Activated CD8-positive, alpha-beta memory T cell treated with anti-CD3 and anti-CD28 coated beads for 48 hours (primary cell): ENCODE results near the gene CCL2.

Source experiments
- DNase-seq, 3 experiments: peaks; one replicate each; pipeline ENCODE4 v3.0.0-alpha.2; 2020; ENCODE audit warnings: low read depth in 2 of 3, low spot score in 2 of 3

CCL2 gene

DNA sequence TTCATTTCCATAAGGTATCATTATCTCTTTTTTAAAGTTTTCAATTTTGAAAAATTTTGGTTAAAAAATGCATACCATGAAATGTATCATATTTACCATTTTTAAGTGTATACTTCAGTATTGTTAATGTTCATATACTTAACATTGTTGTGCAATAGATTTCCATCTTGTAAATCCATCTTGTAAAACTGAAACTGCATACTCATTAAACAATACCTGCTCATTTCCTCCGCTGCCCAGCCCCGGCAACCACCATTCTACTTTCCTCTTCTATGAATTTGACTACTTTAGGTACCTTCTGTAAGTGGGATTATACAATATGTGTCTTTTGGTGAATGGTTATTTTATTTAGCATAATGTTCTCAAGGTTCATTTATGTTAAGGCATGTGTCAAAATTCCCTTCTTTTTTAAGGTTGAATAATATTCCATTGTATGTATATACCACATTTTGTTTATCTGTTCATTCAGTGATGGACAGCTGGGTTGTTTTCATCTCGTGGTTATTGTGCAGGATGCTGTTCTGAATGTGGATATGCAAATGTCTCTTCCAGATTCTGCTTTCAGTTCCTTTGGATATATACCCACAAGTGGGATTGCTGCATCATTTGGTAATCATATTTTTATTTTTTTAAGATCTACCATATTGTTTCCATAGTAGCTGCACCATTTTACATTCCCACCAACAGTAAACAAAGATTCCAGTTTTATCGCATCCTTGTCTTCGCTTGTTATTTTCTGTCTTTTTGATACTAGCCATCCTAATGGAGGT is 6.7 kb downstream of the CCL2 start:
- DNase-seq = no peak

DNA sequence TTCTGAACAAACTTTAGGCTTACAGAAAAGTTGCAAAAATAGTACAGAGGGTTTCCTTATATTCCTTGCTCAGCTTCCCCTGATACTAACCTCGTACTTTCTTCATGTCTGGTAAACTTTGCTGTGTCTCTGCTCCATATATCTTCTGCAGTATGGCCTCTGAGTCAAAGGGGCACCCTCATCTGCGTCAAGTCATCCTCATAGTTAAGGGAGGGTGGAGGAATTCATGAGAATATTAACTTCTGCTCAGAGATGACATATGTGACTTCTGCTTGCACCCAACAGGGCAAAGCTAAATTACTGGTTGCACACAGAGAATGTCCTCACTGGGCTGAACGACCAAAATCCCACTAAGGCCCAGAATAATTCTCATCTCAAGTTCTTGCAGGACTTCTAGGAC is 10.6 kb downstream of the CCL2 start:
- no peak for DNase-seq

DNA sequence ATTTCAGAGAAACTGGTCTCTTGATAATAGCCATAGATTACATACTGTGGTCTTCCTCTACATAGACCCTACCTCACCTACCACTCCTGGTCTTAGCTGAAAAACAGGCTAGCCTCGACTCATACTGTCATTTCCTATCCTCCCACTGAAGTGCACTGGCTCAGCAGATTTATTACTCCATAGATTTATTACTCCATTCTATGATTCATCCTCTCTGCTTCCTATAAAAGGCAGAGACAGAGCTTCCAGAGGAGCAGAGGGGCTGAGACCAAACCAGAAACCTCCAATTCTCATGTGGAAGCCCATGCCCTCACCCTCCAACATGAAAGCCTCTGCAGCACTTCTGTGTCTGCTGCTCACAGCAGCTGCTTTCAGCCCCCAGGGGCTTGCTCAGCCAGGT is 14.9 kb downstream of the CCL2 start, which contains the start of gene CCL7:
Gene CCL7 (plus strand): TSS at position 253 of the 400 bp plus-strand sequence. CDS start 70 bp downstream, at position 323.
- no peak for DNase-seq

DNA sequence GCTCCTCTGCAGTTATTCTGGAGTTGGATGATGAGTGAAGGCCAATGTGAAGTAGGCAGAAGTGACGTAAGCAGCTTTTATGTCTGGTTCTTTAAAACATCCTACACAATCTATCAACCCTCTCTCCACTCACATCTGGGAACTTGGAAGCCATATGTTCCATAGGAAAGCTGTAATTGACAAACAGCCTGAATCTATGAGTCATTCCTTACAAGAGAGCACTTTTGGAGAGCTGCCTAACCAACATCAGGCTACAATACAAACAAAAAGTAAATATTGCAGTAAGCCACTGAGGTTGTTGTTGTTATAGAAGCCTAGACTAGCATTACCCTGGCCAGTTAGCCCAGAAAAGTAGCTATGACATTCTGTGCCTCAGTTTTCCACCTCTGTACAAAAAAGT is 20.8 kb downstream of the CCL2 start:
- DNase-seq = no peak

DNA sequence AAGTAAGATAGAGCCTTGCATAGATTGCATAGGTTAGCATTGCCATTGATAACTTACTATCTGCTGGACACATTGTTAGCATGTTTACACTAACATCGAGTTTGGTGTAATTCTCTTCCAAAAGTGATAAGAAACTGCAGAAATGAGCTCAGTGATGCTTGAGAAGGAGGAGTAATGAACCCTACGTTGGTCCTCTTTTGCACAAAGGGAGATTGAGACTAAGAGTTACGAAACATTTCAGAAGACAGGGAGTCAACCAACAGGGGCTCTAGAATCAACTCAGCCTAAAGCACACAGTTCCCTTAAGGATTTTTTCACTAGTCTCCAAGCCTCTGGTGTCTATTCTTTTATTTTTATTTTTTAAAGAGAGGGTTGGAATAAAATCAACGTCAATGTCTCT is 21.7 kb downstream of the CCL2 start:
- no peak for DNase-seq

DNA sequence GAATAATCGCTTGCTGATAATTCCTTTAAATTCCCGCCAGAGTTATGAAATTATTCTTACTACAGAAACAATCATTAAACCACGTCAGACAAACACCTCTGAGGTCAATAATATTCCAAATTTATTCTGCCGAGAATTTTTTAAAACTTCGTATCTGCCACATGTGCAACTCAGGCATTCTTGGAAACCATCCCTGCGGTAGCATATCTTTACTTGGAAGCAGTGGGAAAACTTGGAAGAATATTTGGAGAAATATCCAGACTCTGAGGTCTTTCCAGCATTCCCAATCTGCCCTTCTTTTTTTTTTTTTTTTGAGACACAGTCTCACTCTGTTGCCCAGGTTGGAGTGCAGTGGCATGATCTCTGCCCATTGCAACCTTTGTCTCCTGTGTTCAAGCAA is 28.5 kb downstream of the CCL2 start:
- DNase-seq = no peak

DNA sequence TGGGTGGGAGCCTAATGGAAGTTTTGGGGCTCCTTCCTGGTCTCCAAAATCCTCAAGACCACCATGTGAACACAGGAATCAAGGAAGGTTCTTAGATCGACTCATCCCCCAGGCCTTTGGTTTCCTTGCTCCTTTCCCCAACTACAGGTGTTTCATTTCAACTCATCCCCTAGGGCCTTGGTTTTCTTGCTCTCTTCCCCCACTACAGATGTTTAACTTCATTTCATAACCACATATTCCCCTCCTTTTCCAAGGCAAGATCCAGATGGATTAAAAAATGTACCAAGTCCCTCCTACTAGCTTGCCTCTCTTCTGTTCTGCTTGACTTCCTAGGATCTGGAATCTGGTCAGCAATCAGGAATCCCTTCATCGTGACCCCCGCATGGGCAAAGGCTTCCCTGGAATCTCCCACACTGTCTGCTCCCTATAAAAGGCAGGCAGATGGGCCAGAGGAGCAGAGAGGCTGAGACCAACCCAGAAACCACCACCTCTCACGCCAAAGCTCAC is 30.3 kb downstream of the CCL2 start, which contains the start of gene CCL11:
Gene CCL11 (plus strand): TSS at position 457 of the 507 bp plus-strand sequence. CDS start 67 bp downstream, outside the sequence.
- no peak for DNase-seq

DNA sequence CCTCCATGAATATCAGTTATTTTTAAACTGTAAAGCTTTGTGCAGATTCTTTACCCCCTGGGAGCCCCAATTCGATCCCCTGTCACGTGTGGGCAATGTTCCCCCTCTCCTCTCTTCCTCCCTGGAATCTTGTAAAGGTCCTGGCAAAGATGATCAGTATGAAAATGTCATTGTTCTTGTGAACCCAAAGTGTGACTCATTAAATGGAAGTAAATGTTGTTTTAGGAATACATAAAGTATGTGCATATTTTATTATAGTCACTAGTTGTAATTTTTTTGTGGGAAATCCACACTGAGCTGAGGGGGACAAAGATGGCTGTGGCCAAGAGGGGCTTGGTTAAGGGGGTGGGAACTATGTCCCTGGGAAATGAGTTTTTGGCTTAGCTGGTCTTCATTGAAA is 32.8 kb downstream of the CCL2 start:
- DNase-seq = no peak

DNA sequence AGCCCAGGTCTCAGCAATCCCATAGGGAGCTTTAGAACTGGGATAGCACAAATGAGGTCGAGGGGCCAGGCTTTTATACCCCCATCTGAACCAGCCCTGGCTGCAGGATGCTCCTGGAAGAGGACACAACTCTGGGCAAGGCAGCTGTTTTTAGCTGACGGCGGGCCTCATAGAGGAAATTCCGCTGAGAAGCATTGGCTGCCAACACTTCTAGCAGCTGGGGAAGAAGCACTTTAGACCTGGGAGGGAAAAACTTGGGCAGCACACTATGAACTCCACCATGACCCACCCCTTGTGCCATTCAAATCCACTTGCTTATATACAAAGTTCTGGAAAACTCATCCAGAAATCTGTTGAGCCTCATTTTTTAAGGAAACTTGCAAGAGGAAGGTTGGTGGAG is 35.5 kb downstream of the CCL2 start:
- no peak for DNase-seq

DNA sequence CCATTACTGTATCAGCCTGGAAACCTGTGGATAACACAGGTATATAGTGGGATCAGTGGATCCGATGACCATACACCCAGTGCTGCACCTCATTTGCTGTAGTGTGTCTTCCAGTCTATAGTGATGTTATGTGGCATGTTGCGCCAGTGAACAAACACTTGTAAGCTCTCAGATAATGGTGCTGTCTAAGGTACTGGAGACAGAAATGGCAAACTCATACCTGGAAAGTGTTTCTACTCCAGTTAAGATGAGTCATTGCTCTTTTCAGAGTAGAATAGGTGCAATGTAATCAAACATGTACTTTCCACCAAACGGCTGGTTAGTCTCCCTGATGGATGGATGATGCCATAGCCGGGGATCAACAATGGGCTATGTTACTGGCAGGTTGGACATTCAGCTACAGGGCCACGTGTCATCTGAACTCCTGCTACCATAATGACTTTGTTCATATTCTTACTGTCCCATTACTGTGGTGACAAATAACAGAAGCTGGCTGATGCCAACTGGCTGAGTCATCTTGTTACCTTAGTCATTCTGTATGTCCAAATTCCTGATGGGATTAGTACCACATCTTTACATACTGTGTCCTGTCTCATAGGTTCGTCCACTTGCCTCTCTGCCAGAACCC is 36.8 kb downstream of the CCL2 start:
- DNase-seq = no peak

DNA sequence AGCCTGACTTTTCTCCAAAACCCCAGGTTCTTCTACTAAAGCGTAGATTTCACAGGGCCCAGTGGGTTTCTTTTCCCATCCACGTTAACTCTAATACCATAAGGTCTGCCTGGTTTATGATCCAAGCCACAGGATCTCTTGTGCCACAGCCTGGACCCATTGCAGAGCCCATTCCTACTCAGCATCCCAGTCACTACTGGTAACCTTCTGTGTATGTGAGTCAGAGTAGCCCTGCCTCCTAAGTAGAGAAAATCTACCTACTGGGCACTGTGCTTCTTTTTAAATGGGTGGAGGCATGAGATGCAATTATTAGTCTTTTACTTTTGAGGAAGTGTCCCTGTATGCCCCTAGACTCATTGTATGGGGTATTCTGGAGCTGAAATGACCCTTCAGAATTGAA is 43.9 kb downstream of the CCL2 start:
- no peak for DNase-seq

DNA sequence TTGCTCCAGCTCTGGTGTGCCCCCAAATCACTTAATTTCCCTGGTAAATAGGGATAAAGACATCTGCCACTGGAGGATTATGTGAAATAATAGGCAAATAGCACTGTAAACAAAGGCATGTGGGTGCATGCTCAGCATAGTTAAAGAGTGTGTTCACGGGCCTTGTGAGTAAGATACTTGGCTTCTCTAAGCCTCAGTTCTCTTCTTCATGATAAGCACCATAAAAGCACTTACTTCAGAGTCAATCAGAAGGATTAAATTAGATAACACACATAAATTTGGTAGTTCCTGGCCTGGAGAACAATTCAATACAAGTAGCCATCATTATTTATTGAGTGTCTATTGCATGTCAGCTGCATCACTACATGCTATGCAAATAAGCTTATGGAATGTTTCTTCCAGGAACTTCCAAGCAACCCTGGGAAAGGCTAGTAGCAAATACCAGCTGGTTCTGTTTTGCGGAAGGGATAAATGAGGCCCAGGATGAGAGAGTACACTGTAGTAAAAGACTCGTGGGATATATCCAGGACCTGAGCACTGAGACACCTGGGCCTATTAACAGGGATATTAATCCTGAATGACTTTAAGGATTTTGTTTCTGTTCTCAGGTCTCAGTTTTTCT is 45.0 kb downstream of the CCL2 start:
- no peak for DNase-seq

DNA sequence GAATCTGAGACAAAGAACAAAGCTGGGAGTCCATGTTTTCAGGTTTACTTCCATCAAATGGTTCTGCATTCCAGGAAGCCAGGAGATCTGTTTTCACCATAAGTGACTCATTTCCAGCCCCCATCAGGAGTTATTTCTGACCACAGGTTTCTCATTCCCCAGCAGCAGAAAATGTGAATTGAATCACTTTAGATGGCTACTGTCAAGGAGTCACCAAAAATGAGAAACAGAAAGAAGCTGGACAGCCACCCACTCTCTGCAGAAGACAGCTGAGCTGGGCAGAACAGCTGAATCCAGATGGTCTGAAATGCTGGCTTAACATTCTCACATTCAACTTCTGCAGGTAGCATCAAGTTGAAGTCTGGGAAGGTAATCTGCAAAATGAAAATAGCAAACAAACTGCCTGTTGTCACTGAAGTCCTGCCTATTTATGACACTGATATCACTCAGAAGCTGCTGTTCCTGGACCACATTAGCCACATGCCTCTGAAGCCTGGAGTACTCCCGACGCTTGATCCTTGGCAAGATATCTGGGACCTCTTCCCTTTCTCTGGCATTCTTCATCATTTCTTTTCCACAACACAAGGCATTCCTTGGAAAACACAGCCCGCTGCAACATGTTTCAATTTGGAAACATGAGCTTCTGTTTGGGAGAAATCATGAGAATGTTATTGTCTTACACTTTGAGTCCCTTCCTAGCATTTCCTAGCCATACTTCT is 45.7 kb downstream of the CCL2 start:
- no peak for DNase-seq

DNA sequence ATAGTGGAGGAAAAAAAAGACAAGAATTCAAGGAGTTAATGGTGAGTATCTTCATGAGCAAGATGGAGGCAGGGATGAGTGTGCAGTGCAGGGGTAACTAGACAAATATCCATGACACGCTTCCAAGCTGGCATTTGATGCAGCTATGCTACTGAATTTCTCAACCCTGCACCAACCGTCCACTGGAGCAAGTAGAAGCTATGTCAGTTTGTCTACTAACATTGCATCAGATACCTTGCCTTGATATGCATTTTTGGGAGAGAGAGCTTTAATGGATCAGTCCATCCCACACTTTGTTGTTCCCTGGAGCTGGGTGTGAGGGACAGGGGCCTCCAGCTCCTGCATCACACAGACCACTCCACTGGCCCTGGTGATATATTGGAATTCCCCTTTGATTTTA is 46.9 kb downstream of the CCL2 start:
- DNase-seq = no peak

DNA sequence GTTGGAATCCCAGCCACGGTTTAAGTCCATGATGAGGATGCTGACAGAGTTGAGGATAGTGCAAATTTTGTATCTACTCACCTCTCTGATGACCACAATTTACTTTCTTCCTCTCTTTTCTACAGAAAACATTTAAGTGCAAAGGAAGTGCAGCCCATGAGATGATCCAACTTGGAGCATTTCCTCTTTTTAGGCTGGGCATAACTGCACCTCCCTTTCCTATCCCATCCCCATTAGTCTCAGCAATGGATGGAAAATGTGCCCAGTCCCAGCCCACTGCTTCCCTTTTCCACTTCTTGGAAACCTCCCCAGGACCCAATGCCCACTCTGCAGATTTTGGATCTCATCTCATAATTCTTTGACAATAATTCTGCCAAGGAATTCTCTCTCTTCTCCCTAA is 47.6 kb downstream of the CCL2 start:
- DNase-seq = no peak

DNA sequence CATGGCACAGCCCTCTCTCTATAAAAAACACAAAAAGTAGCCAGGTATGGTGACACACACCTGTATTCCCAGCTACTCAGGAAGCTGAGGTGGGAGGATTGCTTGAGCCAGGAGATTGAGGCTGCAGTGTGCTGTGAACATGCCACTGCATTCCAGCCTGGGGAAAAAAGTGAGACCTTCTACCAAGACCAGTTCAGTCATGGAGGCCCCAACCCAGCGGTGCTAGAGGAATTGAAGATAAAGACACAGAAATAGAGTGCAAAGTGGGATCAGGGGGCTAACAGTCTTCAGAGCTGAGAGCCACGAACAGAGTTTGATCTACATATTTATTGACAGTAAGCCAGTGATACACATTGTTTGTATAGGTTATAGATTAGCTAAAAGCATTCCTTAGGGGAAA is 48.5 kb downstream of the CCL2 start:
- DNase-seq = no peak

DNA sequence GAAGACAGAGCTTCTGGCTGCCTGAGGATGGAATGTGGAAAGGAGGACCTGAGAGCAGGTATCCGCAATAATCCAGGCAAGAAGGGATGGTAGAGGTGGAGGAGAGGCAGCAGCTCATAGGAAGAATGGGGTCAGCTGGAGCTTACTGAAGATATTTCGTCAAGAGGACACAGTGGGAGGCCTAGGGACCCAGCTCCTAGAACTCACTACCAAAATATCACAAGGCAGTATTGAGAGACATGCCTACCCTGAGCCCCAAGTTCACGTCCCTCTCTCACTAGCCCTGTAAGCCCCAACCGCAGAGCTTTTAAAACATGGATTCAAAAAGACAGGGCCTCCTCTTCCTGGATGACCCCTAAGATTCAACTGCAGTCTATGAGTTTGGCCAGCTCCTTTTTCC is 50.0 kb downstream of the CCL2 start:
- DNase-seq = no peak

DNA sequence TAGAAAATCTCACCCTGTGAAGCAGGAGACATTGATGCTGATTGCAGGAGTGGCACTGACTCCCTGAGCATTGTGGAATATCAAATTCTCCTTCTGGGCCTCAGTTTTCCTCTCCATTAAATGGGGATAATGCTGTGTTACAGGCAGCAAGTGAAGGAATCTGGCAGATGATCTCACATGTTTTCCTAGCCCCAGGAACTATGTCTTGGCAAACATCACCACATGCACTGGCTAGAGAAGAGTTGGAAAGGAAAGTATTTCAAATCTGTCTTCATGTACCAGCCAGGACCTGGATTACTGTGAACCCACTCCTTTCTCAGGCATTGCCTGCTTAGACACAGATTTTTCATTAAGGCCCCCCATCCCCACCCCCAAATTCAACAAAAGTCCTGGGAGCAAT is 50.5 kb downstream of the CCL2 start:
- no peak for DNase-seq

DNA sequence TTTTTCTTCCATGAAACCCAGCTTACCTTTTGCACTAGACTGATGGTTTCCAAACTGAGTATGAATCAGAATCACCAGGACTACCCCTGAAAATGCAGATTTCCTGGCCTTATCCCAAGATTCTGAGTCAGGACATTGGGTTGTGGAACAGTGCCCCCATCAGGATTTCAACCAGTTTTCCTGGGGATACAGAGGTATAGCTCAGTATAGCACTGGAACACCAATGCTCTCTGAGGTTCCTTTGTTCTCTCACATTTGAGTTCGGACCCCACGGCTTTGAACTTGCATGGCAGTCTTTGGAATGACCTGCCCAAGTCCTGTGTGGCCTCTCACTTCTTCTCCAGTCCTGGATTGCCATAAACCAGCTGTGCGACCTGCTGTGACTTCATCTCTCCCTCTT is 51.4 kb downstream of the CCL2 start:
- no peak for DNase-seq
